ENCODE measurements around the gene NMNAT2.

Gene NMNAT2

GRCh38 chr1:183417772-183418491, at the start of gene NMNAT2:
Gene NMNAT2 (minus strand): TSS chr1:183418380. CDS start chr1:183418267, 113 bp downstream.
- Histone ChIP-seq H4K20me1 (ENCODE audit: insufficient read depth, low read length) (no peaks in the 10 kb centered on the region), H3K9ac (ENCODE audit: low read length) (no peak within 1 kb of the TSS), H3K36me3 (ENCODE audit: insufficient read depth, low read length) (no peaks in the 10 kb centered on the region), H3K4me2 (ENCODE audit: low read length) (no peak within 1 kb of the TSS), H3K9me2 (ENCODE audit: low read depth, low read length) (no peaks in the 10 kb centered on the region), H3K27ac (ENCODE audit: low read depth, low read length, poor library complexity, severe bottlenecking) (no peak within 1 kb of the TSS), H3K4me1 (ENCODE audit: insufficient read depth, low read length, severe bottlenecking) (no peaks in the 10 kb centered on the region), H3K27me3 (ENCODE audit: insufficient read depth, low read length) (no peaks in the 10 kb centered on the region), H3K79me2 (ENCODE audit: insufficient read depth, low read length) (no peaks in the 10 kb centered on the region), H3K9me3 (ENCODE audit: low read length) (no peaks in the 10 kb centered on the region), H3K4me3 (ENCODE audit: low read depth, low read length, poor library complexity, severe bottlenecking) (no peak within 1 kb of the TSS), H2AFZ (ENCODE audit: low read length) (no peak within 1 kb of the TSS), H3F3A (ENCODE audit: insufficient read depth, low read length) (no peaks in the 10 kb centered on the region)
- no peak for TF ChIP-seq EZH2 (IDR thresholded peaks at IDR 0.05; ENCODE audit: borderline replicate concordance, low read length)
- TF ChIP-seq, protein P1, sequence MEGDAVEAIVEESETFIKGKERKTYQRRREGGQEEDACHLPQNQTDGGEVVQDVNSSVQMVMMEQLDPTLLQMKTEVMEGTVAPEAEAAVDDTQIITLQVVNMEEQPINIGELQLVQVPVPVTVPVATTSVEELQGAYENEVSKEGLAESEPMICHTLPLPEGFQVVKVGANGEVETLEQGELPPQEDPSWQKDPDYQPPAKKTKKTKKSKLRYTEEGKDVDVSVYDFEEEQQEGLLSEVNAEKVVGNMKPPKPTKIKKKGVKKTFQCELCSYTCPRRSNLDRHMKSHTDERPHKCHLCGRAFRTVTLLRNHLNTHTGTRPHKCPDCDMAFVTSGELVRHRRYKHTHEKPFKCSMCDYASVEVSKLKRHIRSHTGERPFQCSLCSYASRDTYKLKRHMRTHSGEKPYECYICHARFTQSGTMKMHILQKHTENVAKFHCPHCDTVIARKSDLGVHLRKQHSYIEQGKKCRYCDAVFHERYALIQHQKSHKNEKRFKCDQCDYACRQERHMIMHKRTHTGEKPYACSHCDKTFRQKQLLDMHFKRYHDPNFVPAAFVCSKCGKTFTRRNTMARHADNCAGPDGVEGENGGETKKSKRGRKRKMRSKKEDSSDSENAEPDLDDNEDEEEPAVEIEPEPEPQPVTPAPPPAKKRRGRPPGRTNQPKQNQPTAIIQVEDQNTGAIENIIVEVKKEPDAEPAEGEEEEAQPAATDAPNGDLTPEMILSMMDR (IDR thresholded peaks at IDR 0.05; ENCODE audit: low read length): no peak

- no peak overlapping the region for H3K4me2 ChIP-seq (ENCODE audit: low read length)
- H3K36me3 ChIP-seq (ENCODE audit: insufficient read depth, low read length): no peaks in the 10 kb centered on the region
- no peaks in the 10 kb centered on the region for H3F3A ChIP-seq (ENCODE audit: insufficient read depth, low read length)
- H3K9me3 ChIP-seq (ENCODE audit: low read length): no peaks in the 10 kb centered on the region
- no peak overlapping the region for H3K4me3 ChIP-seq (ENCODE audit: low read depth, low read length, poor library complexity, severe bottlenecking)
- H4K20me1 ChIP-seq (ENCODE audit: insufficient read depth, low read length): no peaks in the 10 kb centered on the region
- H2AFZ ChIP-seq (ENCODE audit: low read length): no peak overlapping the region
- TF ChIP-seq, protein P1 (IDR thresholded peaks at IDR 0.05; ENCODE audit: low read length): no peak
- TF ChIP-seq EZH2 (IDR thresholded peaks at IDR 0.05; ENCODE audit: borderline replicate concordance, low read length): no peak
- no peaks in the 10 kb centered on the region for H3K27me3 ChIP-seq (ENCODE audit: insufficient read depth, low read length)
- H3K79me2 ChIP-seq (ENCODE audit: insufficient read depth, low read length): peaks cover 4% of the 10 kb centered on the region; the same call in 1 of the 2 replicates
- no peak overlapping the region for H3K27ac ChIP-seq (ENCODE audit: low read depth, low read length, poor library complexity, severe bottlenecking)
- H3K4me1 ChIP-seq (ENCODE audit: insufficient read depth, low read length, severe bottlenecking): peaks cover 10% of the 10 kb centered on the region
- no peak overlapping the region for H3K9ac ChIP-seq (ENCODE audit: low read length)
- no peaks in the 10 kb centered on the region for H3K9me2 ChIP-seq (ENCODE audit: low read depth, low read length)
Observed at GRCh38 chr1:183467687-183468086, 49.5 kb upstream of the NMNAT2 start.

GRCh38 chr1:183466781-183467180, 48.6 kb upstream of the NMNAT2 start:
- no peak overlapping the region for H3K4me2 ChIP-seq (ENCODE audit: low read length)
- H3K4me1 ChIP-seq (ENCODE audit: insufficient read depth, low read length, severe bottlenecking): peaks cover 10% of the 10 kb centered on the region
- no peaks in the 10 kb centered on the region for H3K79me2 ChIP-seq (ENCODE audit: insufficient read depth, low read length)
- H3K9ac ChIP-seq (ENCODE audit: low read length): no peak overlapping the region
- H3F3A ChIP-seq (ENCODE audit: insufficient read depth, low read length): no peaks in the 10 kb centered on the region
- no peaks in the 10 kb centered on the region for H4K20me1 ChIP-seq (ENCODE audit: insufficient read depth, low read length)
- H3K9me3 ChIP-seq (ENCODE audit: low read length): no peaks in the 10 kb centered on the region
- H2AFZ ChIP-seq (ENCODE audit: low read length): no peak overlapping the region
- H3K27me3 ChIP-seq (ENCODE audit: insufficient read depth, low read length): no peaks in the 10 kb centered on the region
- H3K36me3 ChIP-seq (ENCODE audit: insufficient read depth, low read length): no peaks in the 10 kb centered on the region
- H3K4me3 ChIP-seq (ENCODE audit: low read depth, low read length, poor library complexity, severe bottlenecking): no peak overlapping the region
- H3K9me2 ChIP-seq (ENCODE audit: low read depth, low read length): no peaks in the 10 kb centered on the region
- TF ChIP-seq, protein P1 (IDR thresholded peaks at IDR 0.05; ENCODE audit: low read length): no peak
- no peak for TF ChIP-seq EZH2 (IDR thresholded peaks at IDR 0.05; ENCODE audit: borderline replicate concordance, low read length)
- no peak overlapping the region for H3K27ac ChIP-seq (ENCODE audit: low read depth, low read length, poor library complexity, severe bottlenecking)

Data from OCI-LY1 (cell line).